Adrenal gland (tissue), 12 donors: ENCODE data around the gene POLR2M. TPM values are rescaled to one million over a fixed set of nuclear protein-coding genes. Genes with fewer than 3 reads are reported as not detected.

Experiments used
- DNase-seq, 7 donors: peaks; one replicate each; pipeline ENCODE4 v3.0.0-alpha.2; 2019 to 2020
- H3K27ac ChIP-seq, 5 donors: fragments of 200-600 bp; sonication (generic) in 4 of 5; 1 replicate in 3 of 5; 2 replicates in 2 of 5; pipeline versions ENCODE4 v1.5.1 to v1.8.0; 2016 to 2020; ENCODE audit warnings: mild to moderate bottlenecking in 1 of 5
- H3K27me3 ChIP-seq: fragments of 200-600 bp; 2 replicates; pipeline ENCODE4 v1.8.0; 2021
- H3K36me3 ChIP-seq, 2 donors: fragments of 200-600 bp; replicated peaks in 1 of 2; 1 replicate in 1 of 2; 2 replicates in 1 of 2; pipeline versions ENCODE4 v1.5.1 to v1.8.0; 2018 to 2022
- H3K4me1 ChIP-seq, 2 donors: fragments of 200-600 bp; replicated peaks in 1 of 2; 1 replicate in 1 of 2; 2 replicates in 1 of 2; pipeline versions ENCODE4 v1.5.1 to v1.8.0; 2018 to 2021
- H3K4me3 ChIP-seq, 4 donors: fragments of 200-600 bp; sonication (generic) in 3 of 4; one replicate each; pipeline ENCODE4 v1.5.1; 2016 to 2018
- H3K9me3 ChIP-seq, 3 donors: fragments of 200-600 bp; sonication (generic) in 1 of 3; replicated peaks in 1 of 3; 1 replicate in 2 of 3; 2 replicates in 1 of 3; pipeline versions ENCODE4 v1.5.1 to v1.8.0; 2016 to 2021
- POLR2A ChIP-seq, 2 donors: fragments of 450-650 bp; IDR thresholded peaks; one replicate each; pipeline ENCODE4 v1.6.1; 2017; ENCODE audit warnings: antibody characterized with exemption in 2 of 2, mild to moderate bottlenecking in 2 of 2, moderate library complexity in 1 of 2
- WGBS, 4 donors: extraction: QIAGEN DNeasy Blood & Tissue Kit in 2 of 4; methylation state at CpG; one replicate each; pipeline versions ENCODE4 v1.1.5 to v1.1.7; 2013 to 2017; 5-methylcytosine and 5-hydroxymethylcytosine counted together
- intact Hi-C, 2 donors: fragments of 100-400 bp; cut with DNase I; formaldehyde crosslinking; loops; one replicate each; pipeline versions ENCODE4 v1.14.1 to v1.15.0; 2022 to 2023
- polyA plus RNA-seq, 3 donors: library from polyadenylated mRNA; stranded (reverse); fragments of 200-250 nt in 2 of 3; fragments of 350-450 nt in 1 of 3; fragmentation: Illumina TruSeq in 1 of 3; extraction: RNeasy Lipid Tissue Mini Kit (QIAGEN cat#74804) in 1 of 3; gene quantifications; one replicate each; pipeline ENCODE4 v1.2.3, GENCODE V29; 2013 to 2014
- total RNA-seq, 9 donors: library from RNA; depleted of rRNA in 4 of 9; stranded (reverse); fragments of >200 nt in 4 of 9; fragments of 120-200 nt in 1 of 9; fragmentation: NEBNext Ultra II Directional in 1 of 9; extraction: Animal tissue kit (Norgen Biotek cat#: 25700) in 1 of 9; gene quantifications; one replicate each; pipeline versions ENCODE4 v1.1.0 to v1.2.4, GENCODE V29; 2013 to 2023
- TF ChIP-seq, protein P1 (sequence below), 6 experiments: fragments of 450-650 bp in 4 of 6; fragments of 200-600 bp in 2 of 6; sonication (generic) in 1 of 6; IDR thresholded peaks; 1 replicate in 5 of 6; 2 replicates in 1 of 6; pipeline versions ENCODE4 v1.5.1 to v1.8.0; 2016 to 2021; ENCODE audit warnings: antibody characterized with exemption in 6 of 6, mild to moderate bottlenecking in 2 of 6, moderate library complexity in 1 of 6
- donor health status: healthy with polysubstance abuse.
- donor health status: Bipolar disorder and iron deficiency.
- donor health status: DM: yes; HTN: yes; CAD: no.
- donor health status: DM: no; HTN: no; CAD: no.
- donor health status: DM: no; HTN: no; CAD: no.
- donor health status: DM: yes; HTN: yes; CAD: no.

The POLR2M gene
- total and polyA plus RNA-seq, 12 donors: 21.0 to 404 (median 79.8) TPM

DNA sequence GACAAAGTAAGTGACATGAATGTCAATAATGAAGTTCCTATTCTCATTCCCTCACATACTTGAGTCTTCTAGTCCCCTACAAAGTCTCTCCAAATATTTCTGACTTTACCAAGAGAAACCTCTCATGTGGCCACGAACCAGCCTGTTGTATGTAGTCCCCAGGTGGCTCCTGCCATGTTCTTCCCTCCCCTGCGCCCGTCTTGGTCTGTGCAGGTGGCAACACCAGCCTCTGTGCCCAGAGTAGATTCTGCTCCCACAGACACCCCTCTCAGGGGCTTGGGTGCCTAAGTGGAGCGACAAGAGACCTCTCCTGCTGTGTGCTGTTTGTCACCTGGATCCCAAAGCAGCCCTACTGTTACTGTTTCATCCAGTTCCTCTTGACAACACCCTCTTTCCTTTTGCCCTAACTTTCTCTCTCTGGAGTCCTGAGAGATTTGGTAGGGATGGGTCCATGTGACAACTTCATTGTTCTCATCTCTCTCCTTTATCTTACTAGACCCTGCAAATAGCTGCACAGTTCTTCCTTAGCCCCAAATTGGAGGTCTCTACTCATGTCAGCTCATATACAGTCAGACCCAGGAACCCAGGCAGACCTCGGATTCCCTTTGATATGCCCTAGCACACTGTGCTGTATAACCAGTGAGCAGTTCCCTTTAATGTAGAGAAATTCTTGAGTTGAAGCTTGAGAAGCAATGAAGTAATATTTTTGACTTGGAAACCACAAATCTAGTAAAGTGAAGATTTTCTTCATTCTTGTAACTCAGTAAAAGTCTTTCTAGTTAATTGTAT, 56.9 kb downstream of the POLR2M start:
- no peak for DNase-seq
- no peak overlapping the region for H3K27ac ChIP-seq
- H3K4me1 ChIP-seq: no peaks in the 10 kb centered on the region
- intact Hi-C loops: no loop called here
- TF ChIP-seq, protein P1, sequence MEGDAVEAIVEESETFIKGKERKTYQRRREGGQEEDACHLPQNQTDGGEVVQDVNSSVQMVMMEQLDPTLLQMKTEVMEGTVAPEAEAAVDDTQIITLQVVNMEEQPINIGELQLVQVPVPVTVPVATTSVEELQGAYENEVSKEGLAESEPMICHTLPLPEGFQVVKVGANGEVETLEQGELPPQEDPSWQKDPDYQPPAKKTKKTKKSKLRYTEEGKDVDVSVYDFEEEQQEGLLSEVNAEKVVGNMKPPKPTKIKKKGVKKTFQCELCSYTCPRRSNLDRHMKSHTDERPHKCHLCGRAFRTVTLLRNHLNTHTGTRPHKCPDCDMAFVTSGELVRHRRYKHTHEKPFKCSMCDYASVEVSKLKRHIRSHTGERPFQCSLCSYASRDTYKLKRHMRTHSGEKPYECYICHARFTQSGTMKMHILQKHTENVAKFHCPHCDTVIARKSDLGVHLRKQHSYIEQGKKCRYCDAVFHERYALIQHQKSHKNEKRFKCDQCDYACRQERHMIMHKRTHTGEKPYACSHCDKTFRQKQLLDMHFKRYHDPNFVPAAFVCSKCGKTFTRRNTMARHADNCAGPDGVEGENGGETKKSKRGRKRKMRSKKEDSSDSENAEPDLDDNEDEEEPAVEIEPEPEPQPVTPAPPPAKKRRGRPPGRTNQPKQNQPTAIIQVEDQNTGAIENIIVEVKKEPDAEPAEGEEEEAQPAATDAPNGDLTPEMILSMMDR (IDR thresholded peaks at IDR 0.05): no peak
- TF ChIP-seq POLR2A (IDR thresholded peaks at IDR 0.05): no peak
- H3K27me3 ChIP-seq: peaks cover 6% of the 10 kb centered on the region
- no peaks in the 10 kb centered on the region for H3K36me3 ChIP-seq
- 85 to 92% (median 88%) methylated on average over 5 of the region's 5 CpGs for WGBS, 4 donors
- H3K9me3 ChIP-seq: no peaks in the 10 kb centered on the region
- H3K4me3 ChIP-seq: no peak overlapping the region

Other genes starting within 250 kb of the POLR2M start
- gene MYZAP, start 114.8 kb upstream of the POLR2M start, total RNA-seq: 100 to 1,000 TPM in 2 of 9 donors, 10 to 100 TPM in 7; 46.2 to 176 (median 74.4) TPM
- gene MYZAP, start 114.8 kb upstream of the POLR2M start, polyA plus RNA-seq: 100 to 1,000 TPM in 1 of 3 donors, 10 to 100 TPM in 2; 21.4 to 125 (median 24.8) TPM